RPMI7951 (cell line): ENCODE results near the gene ATXN1. TPM values are rescaled to one million over a fixed set of nuclear protein-coding genes. Genes with fewer than 3 reads are reported as not detected.

Experiments used
- DNase-seq: peaks from one replicate; pipeline ENCODE4 v3.0.0-alpha.2; 2012; ENCODE audit warnings: low read depth
- total RNA-seq: library from RNA; depleted of rRNA; stranded (reverse); fragments of >200 nt; shearing (Covaris generic); gene quantifications from 2 replicates; pipeline ENCODE4 v1.2.3, GENCODE V29; 2014

Gene ATXN1
- total RNA-seq, 1 experiment from 2014 or later: 31.2 TPM

DNA sequence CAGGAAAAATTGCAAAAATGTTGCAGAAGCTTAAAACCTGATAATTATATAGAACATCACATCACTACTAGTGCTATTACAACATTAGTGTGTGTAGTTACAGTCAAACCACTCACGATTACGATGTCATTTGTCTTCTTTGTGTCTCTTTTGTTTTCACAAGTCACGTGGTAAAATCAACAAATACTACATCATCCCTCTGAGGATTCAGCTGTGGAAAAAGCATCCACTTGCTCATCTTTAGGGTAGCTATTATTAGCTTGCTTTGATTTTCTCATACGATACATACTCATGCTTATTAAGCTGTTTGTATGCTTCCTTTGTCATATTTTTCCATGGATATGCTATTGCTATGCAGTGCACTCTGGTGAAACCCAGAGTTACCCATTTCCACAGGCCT, 22.2 kb upstream of the ATXN1 start:
- no peak for DNase-seq

DNA sequence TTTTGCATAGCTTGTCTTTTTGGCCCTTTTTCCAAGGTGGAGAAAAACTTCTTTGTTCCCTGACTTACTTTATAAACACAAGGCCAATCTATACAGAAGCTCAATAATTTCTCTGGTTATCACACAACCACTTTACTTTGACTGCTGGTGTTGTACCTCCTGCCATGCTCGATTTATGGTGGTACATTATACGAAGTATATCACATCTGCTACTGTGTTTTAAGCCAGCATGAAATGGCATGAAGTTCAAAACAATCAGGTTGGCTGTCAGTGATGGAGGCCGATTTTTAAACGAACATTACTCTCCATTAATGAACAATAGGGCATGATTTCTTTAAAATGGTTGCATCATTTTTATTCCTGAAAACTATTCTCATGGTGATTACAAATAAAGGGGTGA, 21.0 kb upstream of the ATXN1 start:
- DNase-seq: no peak

DNA sequence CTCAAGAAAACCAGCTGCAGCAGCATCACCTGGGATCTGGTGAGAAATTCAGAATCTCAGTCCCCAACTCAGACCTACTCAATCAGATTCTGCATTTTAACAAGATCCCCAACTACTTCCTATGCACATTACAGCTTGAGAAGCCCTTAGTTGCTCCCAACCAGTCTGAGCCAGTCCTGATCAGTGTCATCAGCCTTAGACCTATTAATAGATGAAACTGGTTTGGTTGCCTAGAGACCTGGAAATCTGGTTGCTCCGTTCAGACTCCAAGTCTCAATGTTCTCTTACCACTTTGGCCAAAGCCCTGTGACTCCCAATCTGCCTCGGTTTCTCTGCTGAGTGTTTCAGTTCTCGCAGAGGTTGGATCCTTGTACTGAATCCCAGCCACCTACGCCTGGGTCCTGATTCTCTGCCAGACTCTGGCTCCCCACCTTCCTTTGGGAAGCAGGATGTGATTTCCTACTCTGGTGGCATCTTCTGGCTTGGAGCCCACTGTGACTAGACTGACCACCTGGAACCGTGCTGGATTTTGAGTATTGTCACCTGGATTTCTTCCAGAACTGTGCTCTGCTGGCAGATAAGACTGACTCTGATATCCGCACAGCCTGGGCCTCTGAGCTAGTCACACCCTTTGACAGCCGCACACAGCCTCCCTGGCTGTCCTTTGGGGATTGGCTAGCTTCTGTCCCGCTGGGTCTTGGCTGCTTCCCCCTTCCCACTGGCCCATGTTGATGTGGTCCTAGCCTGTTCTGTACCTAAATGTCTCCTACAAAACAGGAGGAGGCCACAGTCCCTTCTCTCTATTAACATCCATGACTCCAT, 20.3 kb upstream of the ATXN1 start:
- no peak for DNase-seq

DNA sequence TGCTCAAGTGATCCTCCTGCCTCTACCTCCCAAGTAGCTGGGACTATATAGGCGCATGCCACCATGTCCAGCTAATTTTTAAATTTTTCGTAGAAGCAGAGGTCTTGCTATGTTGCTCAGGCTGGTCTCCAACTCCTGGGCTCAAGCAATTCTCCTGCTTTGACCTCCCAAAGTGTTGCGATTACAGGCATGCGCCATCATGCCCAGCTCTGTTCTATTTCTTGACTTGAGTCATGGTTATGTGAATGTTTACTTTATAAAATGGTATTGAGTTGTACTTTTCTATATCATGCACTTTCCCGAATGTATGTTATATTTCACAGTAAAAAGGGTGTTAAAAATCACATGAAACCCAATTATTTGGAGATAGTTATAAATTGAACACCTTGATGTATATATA, 17.3 kb upstream of the ATXN1 start:
- DNase-seq: no peak

DNA sequence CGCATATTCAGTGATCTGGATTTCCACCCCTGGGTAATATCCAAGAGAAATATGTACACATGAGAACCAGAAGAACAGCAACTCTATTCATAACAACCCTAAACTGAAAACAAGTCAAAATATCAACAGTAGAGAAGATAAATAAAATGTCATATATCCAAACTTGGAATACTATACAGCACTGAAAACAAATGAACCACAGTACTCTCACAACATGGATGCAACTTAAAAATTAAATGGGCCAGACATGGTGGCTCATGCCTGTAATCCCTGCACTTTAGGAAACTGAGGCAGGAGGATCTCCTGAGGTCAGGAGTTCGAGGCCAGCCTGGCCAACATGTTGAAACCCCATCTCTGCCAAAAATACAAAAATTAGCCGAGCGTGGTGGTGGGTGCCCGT, 16.5 kb upstream of the ATXN1 start:
- no peak for DNase-seq

DNA sequence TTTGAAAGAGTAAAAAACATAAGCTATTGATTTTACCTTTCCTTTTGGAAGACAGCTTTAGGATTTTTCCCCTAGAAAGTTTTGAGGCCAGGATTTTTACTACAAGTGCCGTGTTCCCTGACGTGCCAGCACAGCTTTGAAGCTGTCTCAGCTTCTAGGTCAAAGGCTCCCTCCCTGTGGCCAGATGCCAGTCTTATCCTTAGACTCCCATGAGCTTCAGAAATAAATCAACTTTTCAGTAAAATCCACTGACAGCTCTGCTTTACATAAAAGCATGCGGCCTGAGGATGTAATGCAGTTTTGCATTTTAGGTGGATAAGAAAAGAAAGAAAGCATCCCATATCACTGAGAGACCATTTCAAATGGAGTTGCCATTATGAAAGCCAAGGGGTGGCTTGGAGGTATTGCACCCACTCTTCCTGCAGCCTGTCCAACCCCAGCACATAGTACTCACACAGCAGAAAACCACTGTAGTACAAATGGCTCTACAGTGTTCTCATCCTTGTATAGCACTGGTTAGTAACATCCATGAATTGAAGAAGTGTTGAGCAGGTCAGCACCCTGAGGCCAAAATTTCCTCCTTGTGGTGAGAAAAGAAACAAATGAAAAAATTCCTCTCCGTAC, 15.2 kb upstream of the ATXN1 start:
- peak; percentile 66 for DNase-seq

DNA sequence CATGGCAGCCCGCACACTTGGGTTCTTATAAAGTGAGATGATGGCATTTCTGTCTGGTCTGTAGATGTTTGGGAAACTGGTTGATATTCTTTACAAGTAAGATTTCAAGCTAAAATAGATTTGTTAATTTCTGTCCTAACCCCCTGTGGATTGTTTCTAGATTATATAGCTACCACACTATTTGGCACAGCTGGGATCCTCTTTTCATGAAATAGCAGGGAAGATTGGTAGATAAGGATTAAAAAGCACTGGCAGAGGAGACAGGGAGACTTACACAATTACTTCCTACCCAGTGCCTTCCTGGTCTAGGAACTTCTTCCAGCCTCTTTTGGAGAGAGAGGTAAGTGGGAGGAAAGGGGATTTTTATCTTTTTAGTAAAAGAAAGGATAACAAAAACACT, 13.2 kb upstream of the ATXN1 start:
- peak; percentile 34 for DNase-seq

DNA sequence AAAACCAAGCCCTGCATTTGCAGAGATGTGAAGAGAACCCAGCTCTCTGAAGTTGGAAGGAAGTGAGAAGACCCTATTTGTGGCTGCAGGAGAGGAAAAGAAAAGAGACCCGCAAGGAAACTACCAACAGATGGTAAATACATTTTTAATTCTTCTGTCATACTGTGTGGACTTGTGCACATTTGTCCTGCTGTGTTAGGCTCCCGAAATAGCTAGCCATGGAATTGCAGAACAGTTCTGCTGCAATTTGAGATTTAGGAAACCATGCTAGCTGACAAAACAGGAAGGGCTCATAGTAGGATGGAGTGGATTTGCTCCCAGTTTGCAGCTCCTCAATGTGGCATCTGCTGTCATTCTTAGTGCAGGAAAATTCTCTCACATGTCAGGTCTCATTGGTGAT, 12.1 kb upstream of the ATXN1 start:
- DNase-seq: no peak

DNA sequence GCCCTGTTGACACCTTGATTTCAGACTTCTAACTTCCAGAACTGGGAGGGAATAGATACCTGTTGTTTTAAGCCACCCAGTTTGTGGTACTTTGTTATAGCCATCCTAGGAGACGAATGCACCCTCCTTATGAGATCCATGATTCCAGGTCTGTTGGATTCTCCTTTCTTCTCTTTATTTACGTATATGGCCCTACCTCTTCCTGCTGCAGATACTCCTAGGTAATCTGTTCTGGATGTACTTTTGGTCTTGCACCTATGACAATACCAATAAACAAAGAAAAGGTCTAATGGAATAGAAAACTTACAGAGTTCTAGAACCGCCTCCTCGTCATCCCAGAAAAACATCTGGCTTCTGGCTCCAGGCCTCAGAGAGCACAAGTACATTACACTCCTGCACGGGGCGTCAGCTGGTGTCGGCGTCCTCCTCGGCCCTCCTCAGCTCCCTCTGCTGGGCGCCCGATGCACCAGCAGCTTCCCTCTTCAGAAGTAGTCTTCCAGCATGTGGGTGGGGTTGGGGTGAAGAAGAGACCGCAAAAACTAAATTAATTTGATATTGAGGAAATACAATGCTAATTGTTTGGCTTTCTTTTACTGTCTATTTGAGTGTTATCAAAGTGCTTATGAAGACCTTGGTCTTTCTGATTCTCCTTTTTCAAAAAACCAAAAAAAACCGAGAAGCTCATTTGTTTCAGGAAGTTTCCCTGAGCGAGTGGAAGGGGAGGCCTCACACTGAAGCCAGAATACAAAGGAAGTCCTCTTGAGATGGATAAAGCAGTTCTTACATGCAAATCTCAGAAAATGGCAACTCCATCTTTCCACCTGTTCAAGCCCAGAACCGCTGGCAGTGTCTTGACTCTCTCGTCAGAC, 9.7 kb upstream of the ATXN1 start:
- DNase-seq: peak; percentile 91

DNA sequence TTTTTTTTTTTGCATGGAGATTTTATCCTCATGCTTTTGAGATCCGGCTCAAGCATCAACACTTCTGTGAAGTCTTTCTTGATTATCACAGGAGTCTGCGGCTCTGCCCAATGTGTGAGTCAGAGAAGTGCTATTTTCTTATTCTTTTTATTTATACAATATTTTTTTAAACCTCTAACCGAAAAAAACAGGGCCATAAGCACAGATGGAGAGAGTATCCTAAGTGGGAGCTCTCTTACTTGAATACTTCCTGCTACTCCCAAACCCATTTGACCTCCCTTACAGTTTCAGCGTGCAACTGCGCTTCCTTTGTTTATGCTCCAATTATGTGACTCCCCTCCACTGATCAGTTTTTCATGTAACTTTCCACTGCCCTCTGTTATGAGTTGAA, 8.7 kb upstream of the ATXN1 start:
- DNase-seq: peak; percentile 93

DNA sequence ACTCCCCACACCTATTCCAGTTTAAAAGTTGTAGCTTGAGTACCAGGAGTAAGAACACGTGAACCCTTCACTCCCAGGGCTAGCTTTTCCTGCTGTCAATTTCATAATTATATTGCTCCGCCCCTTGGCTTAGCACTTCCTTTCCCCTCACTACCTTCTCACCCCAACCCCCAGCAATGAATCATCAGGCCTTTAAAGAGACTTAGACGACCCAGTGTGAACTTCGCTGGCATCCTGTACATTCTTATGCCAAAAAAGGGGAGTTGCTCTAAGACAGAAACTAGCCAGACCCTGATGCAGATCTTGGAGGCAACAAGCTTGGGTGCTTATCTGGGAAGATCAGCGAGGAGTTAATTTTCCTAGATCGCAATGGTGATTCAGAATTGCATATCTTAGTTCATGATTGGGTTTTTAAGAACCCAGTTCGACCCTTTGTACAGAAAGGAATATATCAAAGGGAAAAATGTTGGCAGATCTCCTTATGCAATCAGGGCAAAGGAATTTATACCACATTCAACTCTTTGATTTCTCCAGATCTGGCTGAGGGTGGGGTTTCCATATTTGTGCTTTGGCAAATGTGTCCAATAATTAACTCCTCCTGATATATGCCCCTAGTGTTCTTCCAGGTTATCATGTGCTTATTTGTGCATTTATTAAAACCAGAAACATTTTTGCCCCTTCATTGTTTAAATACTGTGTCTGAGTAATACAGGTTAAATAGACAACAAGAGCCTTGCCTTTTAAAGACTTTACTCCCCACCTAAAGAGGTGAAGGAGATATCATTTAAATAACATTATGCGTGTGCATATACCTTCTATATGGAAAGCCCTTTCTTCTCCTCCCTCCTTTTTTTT, 8.1 kb upstream of the ATXN1 start:
- DNase-seq: peak; percentile 99

DNA sequence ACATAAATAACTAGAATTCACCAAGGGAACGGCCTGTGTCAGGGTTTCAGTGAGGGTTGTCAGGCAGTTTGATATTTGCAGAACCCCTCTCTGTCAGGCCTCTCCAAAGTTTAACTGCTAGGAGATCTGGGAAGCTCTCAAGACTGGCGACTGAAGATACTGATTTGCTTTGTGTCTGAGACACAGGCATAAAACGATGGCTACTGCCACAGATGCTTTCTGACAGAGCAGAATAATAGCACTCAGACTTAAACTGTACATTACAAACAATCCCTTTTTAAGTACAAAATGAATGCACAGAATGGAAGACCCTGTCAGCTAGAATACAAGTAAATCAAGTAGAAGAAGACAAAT, 7.2 kb upstream of the ATXN1 start:
- no peak for DNase-seq

DNA sequence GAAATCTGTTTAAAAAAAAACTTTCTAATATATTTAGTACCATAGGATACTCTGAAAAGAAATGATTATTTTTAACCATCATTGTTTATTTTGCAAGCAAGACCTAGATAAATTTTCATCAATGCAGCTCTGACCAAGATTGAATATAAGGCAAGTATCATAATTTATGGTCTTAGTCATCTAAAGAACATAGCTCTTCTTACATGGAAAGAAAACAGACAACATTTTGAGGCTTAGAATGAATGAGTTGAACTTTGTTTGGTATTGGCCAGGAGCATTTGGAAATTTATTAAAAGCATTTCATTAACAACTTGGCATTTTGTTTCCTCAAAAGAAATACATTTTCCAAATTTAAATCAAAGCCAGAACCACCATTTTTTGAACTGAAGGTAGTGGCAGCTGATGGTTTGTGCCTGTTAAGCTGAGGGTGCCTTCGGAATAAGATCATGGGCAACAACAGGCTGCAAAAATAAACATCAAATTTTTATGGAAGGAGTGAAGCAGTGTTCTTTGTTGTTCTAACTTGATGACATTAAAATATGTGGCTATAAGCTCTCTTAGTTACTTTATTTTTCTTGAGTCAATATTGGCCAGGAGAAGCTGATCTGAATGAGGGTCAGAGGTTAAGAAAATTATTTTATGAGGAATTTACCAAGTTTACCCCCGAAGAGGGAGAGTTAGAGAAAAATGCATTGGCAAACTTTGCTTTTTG, 6.7 kb upstream of the ATXN1 start:
- no peak for DNase-seq

DNA sequence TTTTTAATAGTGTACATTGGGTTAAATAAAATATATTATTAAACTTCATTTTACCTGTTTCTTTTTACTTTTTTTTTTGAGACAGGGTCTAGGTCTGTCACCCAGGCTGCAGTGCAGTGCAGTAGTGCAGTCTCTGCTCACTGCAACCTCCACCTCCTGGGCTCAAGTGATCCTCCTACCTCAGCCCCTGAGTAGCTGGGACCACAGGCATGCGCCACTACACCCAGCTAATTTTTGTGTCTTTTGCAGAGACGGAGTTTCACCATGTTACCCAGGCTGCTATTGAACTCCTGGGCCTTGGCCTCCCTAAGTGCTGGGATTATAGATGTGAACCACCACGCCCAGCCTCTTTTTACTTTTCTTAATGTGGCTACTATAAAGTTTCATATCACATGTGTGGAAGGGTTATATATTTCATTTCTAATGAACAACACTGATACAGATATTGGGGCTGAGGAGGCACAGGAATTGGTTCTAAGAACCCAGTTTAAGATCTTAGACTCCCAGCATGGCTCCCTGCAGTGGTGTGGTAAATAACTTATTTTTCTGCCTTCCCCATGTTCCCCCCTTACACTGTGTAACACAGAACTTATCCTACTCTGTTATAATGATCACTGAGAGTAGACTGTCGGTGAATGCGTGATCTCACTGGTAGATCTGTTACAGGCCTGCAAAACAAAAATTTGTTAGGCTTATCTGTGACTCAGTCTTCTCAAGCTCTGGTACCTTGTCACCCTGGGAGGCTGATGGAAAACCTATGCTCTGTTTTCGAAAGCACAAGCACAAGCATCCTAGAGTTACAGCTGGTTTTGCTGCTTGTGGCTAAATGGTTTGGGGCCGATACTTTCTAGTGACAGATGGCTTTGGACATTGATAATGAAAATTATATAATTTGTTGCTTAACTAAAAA, 5.8 kb upstream of the ATXN1 start:
- DNase-seq: peak; percentile 66

DNA sequence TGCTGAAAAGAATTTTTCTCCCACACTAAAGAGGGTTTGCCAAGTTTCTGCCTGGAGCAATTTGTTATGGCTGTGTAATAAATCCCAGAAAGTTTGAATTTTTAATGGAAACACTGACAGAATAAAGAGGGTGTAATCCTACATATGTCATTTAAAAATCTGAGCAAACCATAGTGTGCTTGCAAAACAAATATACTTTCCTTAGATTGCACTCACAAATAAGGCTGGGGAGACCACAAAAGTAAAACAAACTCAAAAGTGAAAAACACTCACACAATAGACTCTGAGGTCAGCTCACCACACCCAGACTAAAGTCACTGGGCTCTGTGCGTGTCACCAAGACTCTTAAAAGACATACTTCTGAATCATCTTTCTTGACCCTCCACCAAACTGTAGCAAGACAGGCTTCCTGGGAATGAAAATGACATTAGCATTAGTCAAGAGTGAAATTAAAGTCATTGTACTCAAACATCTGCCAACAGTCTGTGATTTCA, 4.8 kb upstream of the ATXN1 start:
- peak; percentile 99 for DNase-seq

DNA sequence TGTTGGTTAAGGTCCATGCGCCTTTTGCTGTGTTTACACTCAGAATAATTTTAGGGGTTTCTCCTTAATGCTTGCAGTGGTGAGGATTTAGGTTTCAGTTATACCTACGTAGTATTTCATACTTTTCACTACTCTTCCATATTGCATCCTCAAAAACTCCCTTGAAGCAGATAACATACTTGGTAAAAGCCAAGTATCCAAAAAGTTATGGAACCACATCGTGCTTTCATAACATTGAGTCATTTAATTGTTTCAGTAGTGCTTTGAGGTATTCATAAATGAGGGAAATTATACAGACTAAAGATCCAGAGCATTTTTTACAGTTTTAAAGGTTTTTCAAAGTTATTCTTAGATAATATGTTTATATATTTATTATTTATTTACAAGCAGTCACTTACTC, 4.0 kb upstream of the ATXN1 start:
- no peak for DNase-seq

DNA sequence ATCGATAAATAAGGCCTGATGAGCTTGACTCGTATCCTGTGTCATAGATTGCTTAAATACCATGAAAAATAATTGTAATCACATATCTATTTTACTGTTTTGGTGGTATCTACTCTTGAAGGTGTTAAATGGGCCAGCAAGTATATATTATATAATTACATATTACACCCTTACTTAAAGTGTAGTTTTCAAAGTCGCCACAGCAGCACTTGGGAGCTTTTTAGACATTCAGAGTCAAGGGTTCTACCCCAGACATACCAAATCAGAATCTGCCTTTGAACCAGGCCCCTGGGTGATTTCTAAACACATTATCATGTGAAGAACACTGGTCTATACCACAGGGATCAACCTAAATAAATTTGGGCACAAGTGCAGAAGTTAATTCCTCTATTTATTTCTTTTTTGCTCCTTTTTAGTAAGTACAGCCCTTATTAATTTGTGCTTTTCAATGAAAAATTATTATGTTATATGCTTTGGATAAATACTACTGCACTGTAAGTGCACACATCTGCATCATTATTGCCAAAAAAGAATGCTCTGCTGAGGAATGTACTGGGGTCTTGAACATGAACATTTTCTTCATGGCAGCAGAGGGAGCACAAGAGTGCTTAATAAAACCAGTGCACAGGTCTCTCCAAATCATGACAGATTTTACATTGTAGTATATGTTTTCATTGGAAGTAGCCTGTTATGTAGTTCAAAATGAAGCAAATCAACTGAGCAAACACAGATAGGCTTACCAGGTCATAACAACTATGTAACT, 3.1 kb upstream of the ATXN1 start:
- DNase-seq: peak; percentile 73

DNA sequence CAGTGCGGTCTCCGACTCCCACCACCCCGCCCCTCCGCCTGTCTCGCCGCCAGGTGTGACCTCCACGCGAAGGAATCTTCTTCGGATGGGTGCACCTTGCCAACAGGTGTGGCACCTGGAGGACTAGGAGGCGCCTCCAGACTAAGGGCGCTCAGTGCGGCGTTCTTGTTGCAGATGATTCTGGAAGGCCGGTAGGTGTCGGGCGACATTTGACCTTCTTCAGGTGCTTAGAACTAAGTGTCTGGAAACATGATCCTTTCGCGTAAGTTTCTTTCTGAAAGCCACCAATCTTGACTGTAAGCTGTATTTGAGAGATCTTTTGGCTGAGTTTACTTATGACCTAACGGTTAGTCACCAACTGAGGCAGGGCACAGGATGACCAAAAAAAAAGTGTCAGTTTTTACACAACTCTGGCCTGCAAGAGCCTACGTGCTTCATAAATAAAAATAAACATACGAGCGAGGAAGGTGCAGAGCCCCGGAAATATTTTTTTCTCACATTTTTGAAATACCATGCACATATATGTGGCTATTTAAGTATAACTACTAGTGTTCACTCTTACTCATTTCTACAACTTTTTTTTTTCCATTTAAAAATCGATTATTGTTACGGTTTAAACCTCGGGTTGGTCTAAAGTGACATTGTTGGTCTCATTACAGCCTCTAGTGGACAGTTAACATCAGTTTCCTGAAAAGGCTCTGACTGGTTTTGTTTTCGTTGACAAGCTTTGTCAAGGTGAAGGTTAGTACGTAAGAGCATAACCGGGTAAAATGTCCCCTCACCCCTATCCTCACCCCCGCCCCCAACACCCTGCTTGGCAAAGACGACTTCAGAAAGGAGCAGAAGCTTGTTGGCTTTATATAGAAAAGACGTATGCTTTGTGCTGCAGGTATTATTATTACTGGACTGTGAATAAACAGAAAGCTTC, 1.6 kb upstream of the ATXN1 start:
- peak; percentile 90 for DNase-seq
